NCI-H2227 (cell line): ENCODE results near the gene THADA.
"Not testable (repeated sequence)": the region's sequence is repeated elsewhere in the genome, so short reads cannot be mapped to it uniquely, and the experiment has no call there.

Experiments
- DNase-seq: peaks from one replicate; lab custom pipeline; 2025; ENCODE audit not compliant: unreplicated experiment; lab: John Stamatoyannopoulos, UW

THADA gene

GRCh38 chr2:43192744-43193651 lies 402.8 kb downstream of the THADA start:
- no peak for DNase-seq

GRCh38 chr2:43191947-43192516 lies 403.8 kb downstream of the THADA start:
- no peak for DNase-seq

GRCh38 chr2:43190311-43191052 lies 405.4 kb downstream of the THADA start:
- DNase-seq, result no peak

GRCh38 chr2:43189861-43190260 lies 406.0 kb downstream of the THADA start:
- DNase-seq, result not testable (repeated sequence)

- DNase-seq, result no peak
Measured at GRCh38 chr2:43188561-43189386, 407.1 kb downstream of the THADA start.

- DNase-seq, result no peak
Measured at GRCh38 chr2:43186679-43187374, 409.0 kb downstream of the THADA start.

GRCh38 chr2:43186321-43186678 lies 409.5 kb downstream of the THADA start:
- DNase-seq, result no peak

GRCh38 chr2:43185146-43185545 lies 410.7 kb downstream of the THADA start:
- DNase-seq, result no peak

- no peak for DNase-seq
Measured at GRCh38 chr2:43184339-43184895, 411.4 kb downstream of the THADA start.

GRCh38 chr2:43183743-43184142 lies 412.1 kb downstream of the THADA start:
- DNase-seq, result no peak

GRCh38 chr2:43180897-43181296 lies 414.9 kb downstream of the THADA start:
- DNase-seq, result no peak
